Right lobe of liver (tissue), 4 donors: ENCODE results near the gene PDIA2.

ENCODE experiments used
- CTCF ChIP-seq, 4 donors: fragments of 200-600 bp in 3 of 4; fragments of 450-650 bp in 1 of 4; IDR thresholded peaks; one replicate each; pipeline versions ENCODE4 v1.5.1 to v1.8.0; 2016 to 2022; ENCODE audit warnings: antibody characterized with exemption in 4 of 4, mild to moderate bottlenecking in 2 of 4
- POLR2A ChIP-seq: fragments of 450-650 bp; IDR thresholded peaks from one replicate; pipeline ENCODE4 v1.6.1; 2017; ENCODE audit warnings: antibody characterized with exemption, mild to moderate bottlenecking
- donor health status: DM: no; HTN: no; CAD: no.
- donor health status: DM: no; HTN: no; CAD: no.
- donor health status: DM: no; HTN: yes; CAD: no.

GRCh38 chr16:325375-326145, 42.6 kb downstream of the PDIA2 start:
- TF ChIP-seq CTCF (IDR thresholded peaks at IDR 0.05) = no peak
- no peak for TF ChIP-seq POLR2A
